Aorta (tissue), 4 donors: ENCODE results near the gene PRPF6. TPM values are rescaled to one million over a fixed set of nuclear protein-coding genes. Genes with fewer than 3 reads are reported as not detected.

ENCODE experiments used
- microRNA-seq, 2 donors: library from miRNA; unstranded; fragments of <30 nt; microRNA quantifications; one replicate each; pipeline ENCODE4 v1.2.0, GENCODE V29; 2020
- polyA plus RNA-seq, 2 donors: library from polyadenylated mRNA; stranded (reverse); fragments of 200-250 nt; gene quantifications; one replicate each; pipeline ENCODE4 v1.2.3, GENCODE V29; 2013
- total RNA-seq, 2 donors: library from RNA; stranded (reverse); fragmentation: NEBNext Ultra II Directional; extraction: Animal tissue kit (Norgen Biotek cat#: 25700); gene quantifications; one replicate each; pipeline ENCODE4 v1.2.1, GENCODE V29; 2021
- donor health status: healthy with polysubstance abuse.
- donor health status: Bipolar disorder and iron deficiency.
- donor health status: DM: no; HTN: no; CAD: no.
- donor health status: DM: yes; HTN: yes; CAD: no.

PRPF6 gene
- total and polyA plus RNA-seq, 4 donors: 20.9 to 59.1 (median 51.8) TPM

Small RNAs within 50 kb of the gene (microRNA-seq; reads per million reads assigned to microRNA genes)
- 0 to 1.2 reads per million in 2 donors for gene MIR1914
- gene MIR647: 0 to 2.0 reads per million in 2 donors
- 0 to 2.0 reads per million in 2 donors for gene MIR6813

Other genes starting within 250 kb of the PRPF6 start
- 1 to 10 TPM; 6.5 to 7.4 TPM for gene LIME1, start 244.5 kb upstream of the PRPF6 start, total RNA-seq
- 10 to 100 TPM in 1 of 2 donors, 1 to 10 TPM in 1; 9.9 to 57.6 TPM for gene LIME1, start 244.5 kb upstream of the PRPF6 start, polyA plus RNA-seq
- 10 to 100 TPM; 49.9 to 72.4 TPM for gene SLC2A4RG, start 241.4 kb upstream of the PRPF6 start, total RNA-seq
- 10 to 100 TPM; 24.7 to 86.7 TPM for gene SLC2A4RG, start 241.4 kb upstream of the PRPF6 start, polyA plus RNA-seq
- 10 to 100 TPM; 17.4 to 22.7 TPM for gene ZBTB46, start 149.9 kb upstream of the PRPF6 start, total RNA-seq
- gene ZBTB46, start 149.9 kb upstream of the PRPF6 start, polyA plus RNA-seq: 1 to 10 TPM in 1 of 2 donors, under 1 TPM in 1; 0.50 to 2.1 TPM
- gene ABHD16B, start 119.6 kb upstream of the PRPF6 start, total RNA-seq: not detected
- under 1 TPM in 1 of 2 donors, not detected in 1; 0.38 TPM for gene ABHD16B, start 119.6 kb upstream of the PRPF6 start, polyA plus RNA-seq
- 100 to 1,000 TPM in 1 of 2 donors, 10 to 100 TPM in 1; 91.2 to 110 TPM for gene TPD52L2, start 115.9 kb upstream of the PRPF6 start, total RNA-seq
- 100 to 1,000 TPM in 1 of 2 donors, 10 to 100 TPM in 1; 89.8 to 112 TPM for gene TPD52L2, start 115.9 kb upstream of the PRPF6 start, polyA plus RNA-seq
- gene DNAJC5, start 86.0 kb upstream of the PRPF6 start, total RNA-seq: 10 to 100 TPM; 34.6 to 38.1 TPM
- 10 to 100 TPM; 16.2 to 17.2 TPM for gene DNAJC5, start 86.0 kb upstream of the PRPF6 start, polyA plus RNA-seq
- 10 to 100 TPM; 27.2 to 39.5 TPM for gene UCKL1, start 24.7 kb upstream of the PRPF6 start, total RNA-seq
- 10 to 100 TPM; 24.3 to 85.0 TPM for gene UCKL1, start 24.7 kb upstream of the PRPF6 start, polyA plus RNA-seq
- gene ZNF512B, start 11.2 kb upstream of the PRPF6 start, total RNA-seq: 10 to 100 TPM; 10.8 to 16.5 TPM
- gene ZNF512B, start 11.2 kb upstream of the PRPF6 start, polyA plus RNA-seq: 10 to 100 TPM in 1 of 2 donors, 1 to 10 TPM in 1; 1.5 to 10.8 TPM
- gene SAMD10, start 1.5 kb upstream of the PRPF6 start, total RNA-seq: 1 to 10 TPM in 1 of 2 donors, under 1 TPM in 1; 0.84 to 4.1 TPM
- gene SAMD10, start 1.5 kb upstream of the PRPF6 start, polyA plus RNA-seq: 1 to 10 TPM; 1.8 to 2.0 TPM
- gene C20orf204, start 55.0 kb downstream of the PRPF6 start, total RNA-seq: 1 to 10 TPM; 1.7 to 2.8 TPM
- 1 to 10 TPM in 1 of 2 donors, not detected in 1; 2.1 TPM for gene C20orf204, start 55.0 kb downstream of the PRPF6 start, polyA plus RNA-seq
- gene SOX18, start 68.5 kb downstream of the PRPF6 start, total RNA-seq: 100 to 1,000 TPM in 1 of 2 donors, 10 to 100 TPM in 1; 43.2 to 186 TPM
- 1 to 10 TPM; 1.3 to 2.6 TPM for gene SOX18, start 68.5 kb downstream of the PRPF6 start, polyA plus RNA-seq
- gene TCEA2, start 82.1 kb downstream of the PRPF6 start, total RNA-seq: 10 to 100 TPM; 45.5 to 71.1 TPM
- gene TCEA2, start 82.1 kb downstream of the PRPF6 start, polyA plus RNA-seq: 10 to 100 TPM; 26.2 to 80.1 TPM
- 10 to 100 TPM; 19.0 to 20.1 TPM for gene RGS19, start 98.4 kb downstream of the PRPF6 start, total RNA-seq
- gene RGS19, start 98.4 kb downstream of the PRPF6 start, polyA plus RNA-seq: 10 to 100 TPM; 10.8 to 23.8 TPM
- gene OPRL1, start 99.0 kb downstream of the PRPF6 start, total RNA-seq: 1 to 10 TPM in 1 of 2 donors, under 1 TPM in 1; 0.78 to 2.9 TPM
- gene OPRL1, start 99.0 kb downstream of the PRPF6 start, polyA plus RNA-seq: 1 to 10 TPM in 1 of 2 donors, under 1 TPM in 1; 0.72 to 1.1 TPM
- not detected for gene LKAAEAR1, start 103.3 kb downstream of the PRPF6 start, total RNA-seq
- gene LKAAEAR1, start 103.3 kb downstream of the PRPF6 start, polyA plus RNA-seq: not detected
- not detected for gene NPBWR2, start 126.4 kb downstream of the PRPF6 start, total RNA-seq
- gene NPBWR2, start 126.4 kb downstream of the PRPF6 start, polyA plus RNA-seq: not detected
- not detected for gene MYT1, start 183.3 kb downstream of the PRPF6 start, total RNA-seq
- not detected for gene MYT1, start 183.3 kb downstream of the PRPF6 start, polyA plus RNA-seq